Smooth muscle cell of the coronary artery (primary cell): ENCODE results near the gene SLC8A1. TPM values are rescaled to one million over a fixed set of nuclear protein-coding genes. Genes with fewer than 3 reads are reported as not detected.

Experiments
- total RNA-seq: library from RNA; depleted of rRNA; stranded (reverse); fragments of >200 nt; gene quantifications from 2 replicates; pipeline ENCODE4 v1.2.3, GENCODE V29; 2014; ENCODE audit warnings: low replicate concordance

Gene SLC8A1
- total RNA-seq = 23.1 and 25.4 TPM in 2 replicates

GRCh38 chr2:40451918-40452605, at the start of gene SLC8A1:
Gene SLC8A1 (minus strand): TSS chr2:40452090.

